ENCODE measurements around the gene ARFGEF3. TPM values are rescaled to one million over a fixed set of nuclear protein-coding genes. Genes with fewer than 3 reads are reported as not detected.
"Not testable (repeated sequence)": the region's sequence is repeated elsewhere in the genome, so short reads cannot be mapped to it uniquely, and the experiment has no call there.

The ARFGEF3 gene
- total RNA-seq, 1 donor from 2014 or later, result 17.6 TPM

- no peak for DNase-seq (ENCODE audit: low spot score)
These were observed 186.1 kb downstream of the ARFGEF3 start for GRCh38 chr6:138347864-138348263.

GRCh38 chr6:138349891-138350290 lies 188.2 kb downstream of the ARFGEF3 start:
- no peak for DNase-seq (ENCODE audit: low spot score)

GRCh38 chr6:138357928-138358327 lies 196.2 kb downstream of the ARFGEF3 start:
- DNase-seq (ENCODE audit: low spot score), result no peak

- DNase-seq (ENCODE audit: low spot score), result not testable (repeated sequence)
These were observed 206.9 kb downstream of the ARFGEF3 start for GRCh38 chr6:138368684-138369083.

- no peak for DNase-seq (ENCODE audit: low spot score)
These were observed 209.1 kb downstream of the ARFGEF3 start for GRCh38 chr6:138370631-138371451.

GRCh38 chr6:138371452-138371711 lies 209.6 kb downstream of the ARFGEF3 start:
- DNase-seq (ENCODE audit: low spot score), result no peak

GRCh38 chr6:138371720-138372119 lies 210.0 kb downstream of the ARFGEF3 start:
- peak; percentile 37 for DNase-seq (ENCODE audit: low spot score)

- no peak for DNase-seq (ENCODE audit: low spot score)
These were observed 211.1 kb downstream of the ARFGEF3 start for GRCh38 chr6:138372711-138373463.

GRCh38 chr6:138374230-138374629 lies 212.5 kb downstream of the ARFGEF3 start:
- no peak for DNase-seq (ENCODE audit: low spot score)

GRCh38 chr6:138374815-138375214 lies 213.1 kb downstream of the ARFGEF3 start:
- DNase-seq (ENCODE audit: low spot score), result no peak

GRCh38 chr6:138377042-138377441 lies 215.3 kb downstream of the ARFGEF3 start:
- DNase-seq (ENCODE audit: low spot score), result no peak

GRCh38 chr6:138377844-138378243 lies 216.1 kb downstream of the ARFGEF3 start, which contains the start of gene SMIM28:
SMIM28 (plus strand) TSS chr6:138377905; CDS start chr6:138378073, 168 bp downstream.
- DNase-seq (ENCODE audit: low spot score), result no peak

GRCh38 chr6:138378463-138378862 lies 216.7 kb downstream of the ARFGEF3 start:
- no peak for DNase-seq (ENCODE audit: low spot score)

GRCh38 chr6:138382498-138383265 lies 220.9 kb downstream of the ARFGEF3 start:
- DNase-seq (ENCODE audit: low spot score), result no peak

- no peak for DNase-seq (ENCODE audit: low spot score)
These were observed 222.0 kb downstream of the ARFGEF3 start for GRCh38 chr6:138383776-138384175.

- no peak for DNase-seq (ENCODE audit: low spot score)
These were observed 225.2 kb downstream of the ARFGEF3 start for GRCh38 chr6:138386897-138387296.

- no peak for DNase-seq (ENCODE audit: low spot score)
These were observed 226.0 kb downstream of the ARFGEF3 start for GRCh38 chr6:138387577-138388368.

GRCh38 chr6:138389551-138389950 lies 227.8 kb downstream of the ARFGEF3 start:
- DNase-seq (ENCODE audit: low spot score), result no peak

All from mucosa of gallbladder (tissue), 1 donor.